HG02759 (cell line): ENCODE measurements around the gene HMGA1.
"Not testable (repeated sequence)": the region's sequence is repeated elsewhere in the genome, so short reads cannot be mapped to it uniquely, and the experiment has no call there.

Experiments used
- ATAC-seq: cut with Tn5 transposase; IDR thresholded peaks from one replicate; pipeline ENCODE4 v1.9.1; 2021; ENCODE audit warnings: mild to moderate bottlenecking, moderate library complexity; ENCODE audit not compliant: unreplicated experiment

Gene HMGA1

GRCh38 chr6:34239893-34240292 is 3.2 kb downstream of the HMGA1 start:
- no peak for ATAC-seq

GRCh38 chr6:34240329-34241248 is 3.9 kb downstream of the HMGA1 start:
- no peak for ATAC-seq

- no peak for ATAC-seq
Measured at GRCh38 chr6:34241351-34242215, 4.9 kb downstream of the HMGA1 start.

DNA sequence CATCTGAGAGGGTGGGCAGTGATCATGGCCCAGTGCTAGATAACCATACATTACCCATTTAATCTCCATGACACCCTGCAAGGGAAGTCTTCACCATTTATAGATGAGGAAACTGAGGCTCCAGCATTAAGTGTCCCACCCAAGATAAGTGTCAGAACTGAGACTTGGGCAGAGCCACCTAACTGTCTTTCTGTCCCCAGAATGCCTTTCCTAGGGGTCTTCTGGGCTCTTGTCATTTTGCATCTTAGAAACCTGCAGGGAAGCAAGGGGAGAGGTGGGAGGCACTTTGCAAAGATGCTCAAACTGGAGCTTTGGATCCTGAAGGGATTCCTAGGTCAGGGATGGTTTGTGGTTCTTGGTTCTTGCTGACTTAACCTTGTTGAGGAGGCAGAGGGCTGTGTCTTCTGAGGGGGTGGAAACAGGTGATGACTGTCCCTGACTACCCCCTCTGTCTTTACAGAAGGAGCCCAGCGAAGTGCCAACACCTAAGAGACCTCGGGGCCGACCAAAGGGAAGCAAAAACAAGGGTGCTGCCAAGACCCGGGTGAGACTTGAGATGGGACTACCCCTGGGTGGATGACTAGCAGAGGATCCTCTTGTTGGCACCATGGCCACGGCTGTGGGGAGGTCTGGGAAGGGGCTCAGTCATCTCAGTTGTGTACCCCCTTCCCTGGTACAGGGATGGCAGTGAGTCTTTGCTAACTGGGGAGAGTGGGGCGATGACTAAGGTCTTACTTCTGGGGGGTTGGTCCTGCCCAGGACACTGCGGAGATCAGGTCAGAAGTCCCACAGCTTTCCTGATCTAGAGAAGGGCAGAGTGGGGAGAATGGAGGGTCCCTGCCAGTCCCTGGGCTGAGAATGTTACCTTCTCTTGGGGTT is 5.8 kb downstream of the HMGA1 start:
- ATAC-seq: no peak

- ATAC-seq: no peak
Measured at GRCh38 chr6:34243131-34243771, 6.6 kb downstream of the HMGA1 start.

DNA sequence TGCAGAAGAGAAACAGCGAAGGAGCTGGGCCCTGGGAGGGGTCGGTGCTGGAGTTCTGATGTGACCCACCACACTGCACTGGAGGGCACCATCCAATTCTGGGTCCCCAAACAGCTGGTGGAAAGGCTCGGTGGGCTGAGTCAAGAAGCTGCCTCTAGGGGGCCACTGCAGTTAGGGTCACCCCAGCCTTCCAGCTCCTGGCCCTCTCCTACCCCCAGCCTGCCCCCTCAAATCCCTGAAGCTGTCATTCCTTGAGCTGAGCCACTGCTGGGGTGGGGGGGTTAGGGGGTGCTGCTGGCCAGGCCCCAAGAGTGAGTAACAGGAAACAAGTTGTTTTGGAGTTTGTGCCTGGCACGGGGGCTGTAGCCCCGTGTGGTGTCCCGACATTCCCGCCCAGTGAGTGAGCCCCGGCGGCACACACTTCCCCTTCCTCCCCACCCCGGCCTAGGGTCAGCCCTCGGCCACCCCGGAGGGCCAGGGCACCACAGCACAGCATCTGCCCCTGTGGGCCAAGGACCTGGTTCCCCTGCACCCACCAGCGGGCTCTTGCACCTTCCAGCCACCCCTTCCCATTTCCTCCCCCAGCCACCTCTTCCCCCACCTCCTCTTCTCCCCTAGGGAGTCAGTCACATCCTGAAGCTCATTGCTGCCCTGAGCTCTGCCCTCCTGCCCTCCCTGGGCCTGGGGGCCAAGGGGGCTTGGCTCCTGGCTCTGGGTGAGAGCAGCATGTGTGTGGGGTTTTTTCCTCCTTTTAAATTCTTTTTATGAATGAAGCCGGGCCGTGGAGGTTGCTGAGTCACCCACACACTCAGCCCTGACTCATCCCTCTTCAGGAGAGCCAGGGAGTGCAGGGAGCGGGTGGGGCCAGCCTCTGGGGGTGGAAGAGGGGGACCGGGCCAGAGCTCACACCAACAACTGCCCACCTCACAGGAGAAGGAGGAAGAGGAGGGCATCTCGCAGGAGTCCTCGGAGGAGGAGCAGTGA is 7.5 kb downstream of the HMGA1 start:
- no peak for ATAC-seq

GRCh38 chr6:34245032-34245760 is 8.5 kb downstream of the HMGA1 start:
- not testable (repeated sequence) for ATAC-seq

- ATAC-seq: not testable (repeated sequence)
Measured at GRCh38 chr6:34245761-34246140, 9.1 kb downstream of the HMGA1 start.

DNA sequence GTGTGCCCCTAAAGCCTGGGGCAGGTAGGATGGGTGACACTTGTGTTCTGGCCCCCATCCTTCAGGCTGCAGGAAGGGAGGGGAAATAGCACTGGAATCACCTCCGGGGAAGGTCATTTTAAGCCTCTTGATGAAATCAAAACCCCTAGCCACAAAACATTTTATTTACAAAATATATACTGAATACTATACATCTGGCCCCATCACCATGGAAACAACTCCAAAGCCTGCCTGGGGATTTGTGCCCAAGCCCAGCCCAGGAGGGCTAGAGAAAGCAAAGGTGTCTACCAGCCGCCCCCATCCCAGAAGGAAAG is 9.5 kb downstream of the HMGA1 start:
- ATAC-seq: no peak

GRCh38 chr6:34246563-34247391 is 10.1 kb downstream of the HMGA1 start:
- ATAC-seq: no peak

GRCh38 chr6:34247481-34248197 is 11.0 kb downstream of the HMGA1 start:
- no peak for ATAC-seq

DNA sequence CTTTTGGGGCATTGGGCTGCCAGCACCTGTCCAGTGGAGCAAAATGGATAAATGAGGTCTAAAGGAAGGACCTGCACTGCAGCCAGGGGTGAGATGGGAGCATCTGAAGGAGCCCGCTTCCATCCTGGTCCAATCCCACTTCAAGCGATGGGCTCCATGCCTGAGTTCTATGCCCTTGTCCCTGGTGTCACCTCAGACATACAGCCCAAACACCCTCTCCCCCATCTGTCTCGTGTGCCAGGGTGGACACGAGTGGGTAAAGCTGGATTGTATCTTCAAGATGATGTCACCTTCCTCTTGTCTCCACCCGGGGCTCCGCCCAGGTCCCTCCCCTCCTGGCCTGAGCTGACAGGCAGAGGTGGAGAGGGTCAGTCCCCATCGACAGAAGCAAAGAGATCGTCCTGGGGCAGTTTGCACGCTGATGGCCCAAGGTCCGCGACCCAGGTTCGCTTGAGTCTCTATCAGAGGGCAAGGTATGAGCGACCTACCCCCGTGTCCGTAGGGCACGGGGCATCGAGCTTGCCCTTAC is 11.6 kb downstream of the HMGA1 start:
- ATAC-seq: peak; percentile 8

GRCh38 chr6:34248727-34249468 is 12.2 kb downstream of the HMGA1 start, which contains the start of gene SMIM29:
TSS of gene SMIM29 (minus strand) at chr6:34249006. CDS start at chr6:34247791, 1,215 bp downstream.
- ATAC-seq: peak; percentile 90

DNA sequence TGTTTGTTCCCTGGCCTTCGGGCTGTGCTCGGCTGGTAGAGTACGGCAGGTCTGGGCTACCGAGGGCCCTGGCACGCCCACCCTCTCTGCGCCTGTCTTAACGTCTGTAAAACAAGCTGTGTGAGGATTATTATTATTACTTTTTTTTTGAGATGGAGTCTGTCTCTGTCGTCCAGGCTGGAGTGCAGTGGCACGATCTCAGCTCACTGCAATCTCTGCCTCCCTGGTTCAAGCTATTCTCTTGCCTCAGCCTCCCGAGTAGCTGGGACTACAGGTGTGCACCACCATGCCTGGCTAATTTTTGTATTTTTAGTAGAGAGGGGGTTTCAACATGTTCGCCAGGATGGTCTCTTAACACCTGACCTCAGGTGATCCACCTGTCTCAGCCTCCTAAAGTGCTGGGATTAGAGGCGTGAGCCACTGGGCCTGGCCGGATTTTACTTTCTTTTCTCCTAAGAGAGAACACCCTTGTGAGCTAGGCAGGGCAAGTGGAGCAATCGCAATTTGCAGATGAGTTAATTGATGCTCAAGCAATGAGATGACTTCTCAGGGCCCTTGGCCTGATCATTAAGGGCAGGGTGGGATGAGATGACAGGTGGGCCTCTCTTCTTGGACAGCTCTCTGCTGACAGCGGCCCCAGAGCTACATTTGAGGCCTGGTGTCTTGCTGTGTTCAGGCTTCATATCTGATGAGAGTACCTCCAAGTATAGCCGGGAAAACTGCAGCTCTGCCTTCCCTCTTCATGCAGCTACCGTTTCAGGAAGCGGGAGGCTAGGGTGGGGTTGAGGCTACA is 13.0 kb downstream of the HMGA1 start:
- peak; percentile 31 for ATAC-seq

GRCh38 chr6:34252395-34252794 is 15.7 kb downstream of the HMGA1 start:
- ATAC-seq: not testable (repeated sequence)
